Effector memory CD8-positive, alpha-beta T cell (primary cell): Measurements from ENCODE around the gene DNMBP.
A peak's percentile ranks its signal among the peaks of the same experiment; 100 is the strongest.

Experiments
- ATAC-seq: fragments of 150-1000 bp; cut with Tn5 transposase; replicated peaks from 2 replicates; pipeline ENCODE4 v1.10.0; 2021; ENCODE audit warnings: mild to moderate bottlenecking, moderate library complexity
- DNase-seq, 3 experiments: peaks; one replicate each; pipeline ENCODE4 v3.0.0; 2021
- H3K27ac Mint-ChIP-seq, 2 donors: one replicate each; pipeline ENCODE4 v1.8.0; 2022; ENCODE audit warnings: mild to moderate bottlenecking in 2 of 2, mixed read lengths in 2 of 2, moderate library complexity in 2 of 2
- H3K27me3 Mint-ChIP-seq, 2 donors: one replicate each; pipeline ENCODE4 v1.8.0; 2022; ENCODE audit warnings: mixed read lengths in 2 of 2
- H3K36me3 Mint-ChIP-seq: one replicate; pipeline ENCODE4 v1.8.0; 2022; ENCODE audit warnings: mild to moderate bottlenecking, moderate library complexity, mixed read lengths; ENCODE audit not compliant: insufficient read depth
- H3K4me1 Mint-ChIP-seq, 2 donors: one replicate each; pipeline ENCODE4 v1.8.0; 2022; ENCODE audit warnings: low read depth in 2 of 2, mixed read lengths in 2 of 2
- H3K4me3 Mint-ChIP-seq, 2 donors: one replicate each; pipeline ENCODE4 v1.8.0; 2022; ENCODE audit warnings: mild to moderate bottlenecking in 2 of 2, mixed read lengths in 2 of 2, moderate library complexity in 2 of 2
- H3K9me3 Mint-ChIP-seq, 2 donors: one replicate each; pipeline ENCODE4 v1.8.0; 2022; ENCODE audit warnings: mixed read lengths in 2 of 2

DNMBP gene

GRCh38 chr10:99858849-99859248, 150.9 kb downstream of the DNMBP start:
- Mint-ChIP-seq H3K4me3 (no peak overlapping the region), H3K27ac (no peak overlapping the region), H3K27me3 (peaks cover 4 to 29% of the 10 kb centered on the region in 2 donors), H3K4me1 (no peaks in the 10 kb centered on the region), H3K36me3 (peaks cover 4% of the 10 kb centered on the region), H3K9me3 (no peaks in the 10 kb centered on the region)
- no peak for ATAC-seq
- DNase-seq: no peak

GRCh38 chr10:99855479-99856071, 154.2 kb downstream of the DNMBP start:
- no peak overlapping the region for H3K27ac Mint-ChIP-seq
- no peak overlapping the region for H3K4me3 Mint-ChIP-seq
- no peak for DNase-seq
- H3K4me1 Mint-ChIP-seq: no peaks in the 10 kb centered on the region
- H3K36me3 Mint-ChIP-seq: peaks cover 4% of the 10 kb centered on the region
- no peak for ATAC-seq
- H3K9me3 Mint-ChIP-seq: no peaks in the 10 kb centered on the region
- peaks cover 0 to 16% of the 10 kb centered on the region in 2 donors for H3K27me3 Mint-ChIP-seq

- Mint-ChIP-seq H3K36me3 (peaks cover 4% of the 10 kb centered on the region), H3K27me3 (peaks cover 0 to 16% of the 10 kb centered on the region in 2 donors), H3K4me1 (no peaks in the 10 kb centered on the region), H3K4me3 (no peak overlapping the region), H3K27ac (no peak overlapping the region), H3K9me3 (no peaks in the 10 kb centered on the region)
- ATAC-seq: no peak
- DNase-seq: no peak
Observed at GRCh38 chr10:99854860-99855259, 154.9 kb downstream of the DNMBP start.

DNA sequence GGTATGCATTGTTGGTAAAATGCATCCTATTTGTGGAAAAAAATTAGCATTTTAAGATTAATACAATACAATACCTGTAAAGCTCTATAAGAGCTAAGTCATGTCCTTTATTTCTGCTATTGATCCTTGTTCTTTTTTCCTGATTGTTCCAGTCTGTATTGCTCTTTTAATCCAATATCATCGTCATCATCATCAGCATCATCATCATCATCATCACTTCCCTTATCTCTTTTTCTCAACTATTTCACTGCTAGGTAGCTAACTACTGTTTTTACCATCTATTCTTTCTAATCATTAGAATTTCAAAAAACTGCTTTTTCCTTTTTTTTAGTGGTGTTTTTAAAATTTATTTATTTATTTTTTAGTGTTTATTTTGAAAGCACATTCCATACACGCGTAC, 156.1 kb downstream of the DNMBP start:
- ATAC-seq: no peak
- Mint-ChIP-seq H3K4me3 (no peak overlapping the region), H3K4me1 (no peaks in the 10 kb centered on the region), H3K27ac (no peak overlapping the region), H3K36me3 (peaks cover 4% of the 10 kb centered on the region), H3K9me3 (no peaks in the 10 kb centered on the region), H3K27me3 (peaks cover 0 to 10% of the 10 kb centered on the region in 2 donors)
- no peak for DNase-seq

DNA sequence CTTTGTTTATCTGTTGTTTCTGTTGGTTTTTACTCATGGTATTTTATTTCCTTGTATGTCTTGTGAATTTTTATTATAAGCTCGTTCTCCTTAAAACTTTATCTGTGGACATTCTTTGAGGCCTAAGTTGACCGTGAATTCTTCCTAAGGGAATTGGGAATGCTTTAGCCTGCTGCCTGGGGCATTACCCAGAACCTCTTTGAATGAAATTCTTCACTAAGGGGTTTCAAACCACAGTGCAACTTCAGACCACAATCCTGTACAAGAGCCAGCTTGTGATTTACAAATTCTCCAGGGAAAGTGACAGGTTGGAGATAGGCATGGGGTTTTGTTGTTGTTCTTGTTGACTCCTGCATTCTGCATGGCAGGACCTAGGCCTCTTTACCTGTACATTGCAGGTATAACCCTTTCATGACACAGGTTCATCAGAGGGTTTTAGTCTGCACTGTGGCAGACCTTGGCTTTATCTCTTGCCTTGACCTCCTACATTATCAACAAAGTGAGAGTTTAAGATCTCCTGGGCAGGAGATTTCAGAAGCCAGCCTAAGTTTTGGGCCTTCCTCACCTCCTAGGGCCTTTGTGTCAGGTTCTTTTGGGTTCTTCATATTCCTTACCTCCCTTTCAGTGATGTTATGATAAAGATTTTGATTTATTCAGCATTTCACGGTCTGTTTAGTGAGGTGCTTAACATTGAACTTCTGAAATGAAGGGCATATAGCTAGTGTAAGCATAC, 157.1 kb downstream of the DNMBP start:
- H3K9me3 Mint-ChIP-seq: no peaks in the 10 kb centered on the region
- DNase-seq: no peak
- ATAC-seq: no peak
- no peak overlapping the region for H3K27ac Mint-ChIP-seq
- no peak overlapping the region for H3K4me3 Mint-ChIP-seq
- H3K36me3 Mint-ChIP-seq: peaks cover 4% of the 10 kb centered on the region
- H3K27me3 Mint-ChIP-seq: peaks cover 0 to 3% of the 10 kb centered on the region in 2 donors
- no peaks in the 10 kb centered on the region for H3K4me1 Mint-ChIP-seq

GRCh38 chr10:99851825-99852224, 157.9 kb downstream of the DNMBP start:
- ATAC-seq (no peak), DNase-seq (no peak)
- no peaks in the 10 kb centered on the region for H3K27me3 Mint-ChIP-seq
- H3K9me3 Mint-ChIP-seq: no peaks in the 10 kb centered on the region
- H3K4me3 Mint-ChIP-seq: no peak overlapping the region
- peaks cover 4% of the 10 kb centered on the region for H3K36me3 Mint-ChIP-seq
- H3K4me1 Mint-ChIP-seq: no peaks in the 10 kb centered on the region
- peak overlapping the region in 1 of 2 donors; percentile 2 for H3K27ac Mint-ChIP-seq

DNA sequence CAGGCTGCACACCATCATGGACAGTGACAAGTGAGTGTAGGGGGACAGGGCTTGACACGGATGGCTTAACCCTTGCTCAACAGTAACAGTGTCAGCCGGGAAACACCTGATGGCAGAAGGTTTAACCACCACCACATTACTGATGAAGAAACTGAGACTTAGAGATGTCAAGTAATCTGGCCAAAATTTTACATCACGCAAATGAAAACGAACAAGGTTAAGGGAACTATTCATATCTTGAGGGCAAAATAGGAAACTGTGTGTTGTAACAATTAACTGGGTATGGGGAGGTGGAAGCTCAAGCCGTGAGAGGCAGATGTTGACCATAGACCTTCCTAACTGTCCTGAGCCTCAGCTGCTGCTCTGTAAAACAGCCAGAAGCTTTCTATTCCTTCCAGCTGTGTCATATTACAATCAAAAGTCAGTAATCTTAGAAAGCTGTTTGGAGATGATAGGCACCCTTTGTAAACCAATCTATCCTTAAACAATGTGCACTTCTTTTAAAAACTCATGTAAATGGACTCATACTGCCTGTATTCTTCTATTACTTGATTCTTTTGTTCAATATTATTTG, 158.9 kb downstream of the DNMBP start:
- peaks cover 5 to 6% of the 10 kb centered on the region in 2 donors for H3K4me1 Mint-ChIP-seq
- ATAC-seq (no peak), DNase-seq (no peak)
- H3K27me3 Mint-ChIP-seq: no peaks in the 10 kb centered on the region
- peaks cover 4% of the 10 kb centered on the region for H3K36me3 Mint-ChIP-seq
- no peaks in the 10 kb centered on the region for H3K9me3 Mint-ChIP-seq
- no peak overlapping the region for H3K4me3 Mint-ChIP-seq
- no peak overlapping the region for H3K27ac Mint-ChIP-seq

DNA sequence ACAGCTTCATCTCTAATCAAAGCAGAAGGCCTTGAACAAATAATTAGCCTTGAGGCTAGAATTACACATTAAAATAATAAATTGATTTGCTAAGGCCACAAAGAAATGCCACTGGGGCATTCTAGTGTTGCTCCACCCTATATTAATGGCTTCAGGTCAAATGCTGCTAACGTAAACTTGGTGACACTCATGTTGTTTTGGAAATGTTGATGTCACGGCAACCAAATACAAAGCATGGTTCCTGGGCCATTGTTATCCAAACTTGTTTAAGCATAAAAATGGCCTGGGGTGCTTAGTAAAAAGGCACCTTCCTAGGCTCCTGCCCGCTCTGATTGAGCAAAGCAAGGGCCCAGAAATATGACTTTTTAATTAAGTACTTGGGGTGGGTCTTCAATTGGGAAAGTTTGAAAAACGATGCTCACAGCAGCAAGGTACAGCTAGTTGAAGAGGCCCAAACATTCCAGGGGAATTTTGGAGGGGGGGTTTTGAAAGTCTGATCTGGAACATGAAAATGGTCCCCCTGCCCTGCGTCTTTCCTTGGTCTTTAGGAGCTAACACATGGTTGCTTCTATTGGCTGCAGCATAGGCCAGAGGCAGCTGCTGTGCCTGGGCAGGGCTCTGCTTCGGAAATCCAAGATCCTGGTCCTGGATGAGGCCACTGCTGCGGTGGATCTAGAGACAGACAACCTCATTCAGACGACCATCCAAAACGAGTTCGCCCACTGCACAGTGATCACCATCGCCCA, 159.6 kb downstream of the DNMBP start:
- ATAC-seq (no peak), DNase-seq (no peak)
- no peaks in the 10 kb centered on the region for H3K9me3 Mint-ChIP-seq
- H3K27ac Mint-ChIP-seq: no peak overlapping the region
- H3K27me3 Mint-ChIP-seq: no peaks in the 10 kb centered on the region
- H3K36me3 Mint-ChIP-seq: peaks cover 4% of the 10 kb centered on the region
- no peak overlapping the region for H3K4me3 Mint-ChIP-seq
- peaks cover 5 to 9% of the 10 kb centered on the region in 2 donors for H3K4me1 Mint-ChIP-seq

DNA sequence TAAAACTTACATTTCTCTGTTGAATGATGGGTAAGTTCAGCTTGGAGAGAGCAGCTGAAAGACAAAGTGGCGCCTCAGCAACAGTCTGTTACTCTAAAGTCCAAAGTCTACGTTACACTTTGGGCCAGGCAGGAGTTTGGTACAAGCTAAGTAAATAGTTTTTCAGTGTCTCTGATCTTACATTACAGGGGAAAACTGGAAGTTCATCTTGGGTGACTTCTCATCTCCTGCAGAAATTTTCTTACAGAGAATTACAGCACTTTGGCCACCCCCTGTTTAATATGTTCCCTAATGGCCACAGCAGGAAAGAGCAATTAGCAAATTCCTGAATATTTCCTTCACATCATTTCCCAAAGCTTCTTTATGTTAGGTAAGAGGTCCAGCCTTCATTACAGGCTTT, 160.2 kb downstream of the DNMBP start:
- Mint-ChIP-seq H3K4me3 (no peak overlapping the region), H3K27ac (no peak overlapping the region), H3K36me3 (peaks cover 4% of the 10 kb centered on the region), H3K4me1 (peaks cover 5 to 9% of the 10 kb centered on the region in 2 donors), H3K9me3 (no peaks in the 10 kb centered on the region), H3K27me3 (no peaks in the 10 kb centered on the region)
- no peak for ATAC-seq
- no peak for DNase-seq

DNA sequence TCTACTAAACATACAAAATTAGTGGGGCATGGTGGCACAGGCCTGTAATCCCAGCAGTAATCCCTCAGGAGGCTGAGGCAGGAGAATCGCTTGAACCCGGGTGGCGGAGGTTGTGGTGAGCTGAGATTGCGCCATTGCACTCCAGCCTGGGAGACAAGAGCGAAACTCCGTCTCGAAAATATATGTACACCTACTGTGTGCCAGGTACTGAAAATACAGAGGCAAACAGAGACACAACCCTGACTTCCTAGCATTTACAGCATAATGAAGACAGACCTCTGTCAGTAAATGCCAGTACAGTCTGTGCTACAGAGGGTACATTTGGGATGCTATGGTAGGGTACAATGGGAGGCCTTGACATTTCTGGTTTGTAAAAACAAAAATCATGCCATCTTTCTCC, 160.7 kb downstream of the DNMBP start:
- no peak overlapping the region for H3K27ac Mint-ChIP-seq
- peaks cover under 1% of the 10 kb centered on the region for H3K36me3 Mint-ChIP-seq
- DNase-seq (no peak), ATAC-seq (no peak)
- H3K4me1 Mint-ChIP-seq: peaks cover 5 to 9% of the 10 kb centered on the region in 2 donors
- H3K4me3 Mint-ChIP-seq: no peak overlapping the region
- no peaks in the 10 kb centered on the region for H3K27me3 Mint-ChIP-seq
- H3K9me3 Mint-ChIP-seq: no peaks in the 10 kb centered on the region

DNA sequence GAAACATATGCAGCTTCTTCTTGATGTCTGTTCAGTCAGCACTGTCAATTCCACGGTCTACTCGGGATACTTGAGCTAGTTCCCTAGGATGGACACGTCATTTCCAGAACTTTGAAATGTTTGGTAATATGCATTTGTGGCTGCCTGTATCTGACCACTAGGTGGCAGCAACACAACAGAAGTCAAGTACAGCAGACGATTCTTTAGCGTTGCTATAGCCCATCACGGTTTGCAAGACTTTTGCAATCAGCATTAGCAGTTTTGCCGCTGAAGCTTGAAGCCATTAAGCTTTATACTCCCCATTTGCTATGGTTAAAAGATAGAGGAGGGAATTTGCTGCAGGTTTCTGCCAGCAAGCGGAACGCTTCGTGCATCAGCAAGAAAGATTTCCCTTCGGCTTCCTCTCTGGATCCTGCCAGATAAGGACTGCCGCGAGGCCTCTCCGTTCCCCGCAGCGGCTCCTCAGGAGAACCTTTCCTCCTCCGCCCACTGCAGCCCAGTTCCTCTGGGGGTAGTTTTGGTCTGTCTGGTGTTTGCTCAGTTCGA, 163.8 kb downstream of the DNMBP start:
- Mint-ChIP-seq H3K9me3 (no peaks in the 10 kb centered on the region), H3K36me3 (no peaks in the 10 kb centered on the region), H3K27me3 (no peaks in the 10 kb centered on the region), H3K4me1 (peaks cover 5 to 9% of the 10 kb centered on the region in 2 donors), H3K4me3 (peak overlapping the region; percentile 21 to 45), H3K27ac (no peak overlapping the region)
- ATAC-seq (peak; percentile 92), DNase-seq (peak; percentile 61 to 68 (median 67))

DNA sequence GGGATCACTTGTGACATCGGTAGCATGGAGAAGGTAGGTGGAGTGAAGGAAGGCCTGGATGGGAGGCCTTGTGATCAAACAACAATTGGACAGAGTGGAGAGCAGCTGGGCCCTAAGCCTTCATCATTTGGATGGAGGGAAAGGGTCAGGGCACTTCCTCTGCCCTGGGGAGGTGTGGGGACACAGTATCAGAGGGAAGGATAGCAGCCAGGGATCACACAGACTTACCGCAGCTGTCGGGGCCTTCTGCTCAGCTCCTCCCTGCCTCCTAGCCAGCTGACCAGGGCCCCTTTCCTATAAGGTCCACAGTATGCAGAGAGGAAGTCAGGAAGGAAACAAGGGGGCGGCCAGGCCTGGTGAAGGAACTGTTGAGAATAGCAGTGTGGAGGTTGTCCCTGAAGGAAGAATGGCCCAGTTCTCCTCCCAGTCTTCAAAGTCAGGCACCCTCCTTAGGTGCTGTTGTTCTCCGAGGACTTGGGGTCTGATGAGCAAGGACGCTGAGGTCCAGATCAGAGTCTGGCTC, 165.3 kb downstream of the DNMBP start:
- DNase-seq (no peak), ATAC-seq (no peak)
- H3K4me3 Mint-ChIP-seq: no peak overlapping the region
- H3K36me3 Mint-ChIP-seq: no peaks in the 10 kb centered on the region
- H3K27ac Mint-ChIP-seq: no peak overlapping the region
- H3K27me3 Mint-ChIP-seq: no peaks in the 10 kb centered on the region
- H3K9me3 Mint-ChIP-seq: no peaks in the 10 kb centered on the region
- peaks cover 5 to 9% of the 10 kb centered on the region in 2 donors for H3K4me1 Mint-ChIP-seq

DNA sequence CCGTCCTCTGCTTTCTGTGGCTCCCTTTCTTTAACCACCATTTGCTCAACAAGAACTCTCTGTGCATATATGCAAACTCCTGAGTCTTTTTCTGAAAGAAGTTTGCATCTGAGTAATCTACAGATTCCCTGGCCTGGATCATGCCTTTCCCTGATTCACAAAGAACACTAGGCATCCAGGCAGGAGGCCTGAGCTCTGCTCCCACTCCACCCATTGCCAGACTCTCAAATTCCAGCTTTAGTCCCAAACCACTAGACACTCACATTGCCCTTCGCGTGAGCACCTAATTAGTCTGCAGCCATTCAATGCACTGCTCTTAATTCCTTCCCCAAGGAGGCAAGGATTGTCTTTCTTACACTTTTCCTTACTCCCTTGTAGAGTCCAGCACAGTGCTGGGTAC, 166.4 kb downstream of the DNMBP start:
- Mint-ChIP-seq H3K27ac (no peak overlapping the region), H3K4me1 (peaks cover 5 to 9% of the 10 kb centered on the region in 2 donors), H3K9me3 (no peaks in the 10 kb centered on the region), H3K4me3 (no peak overlapping the region), H3K27me3 (no peaks in the 10 kb centered on the region), H3K36me3 (no peaks in the 10 kb centered on the region)
- ATAC-seq (no peak), DNase-seq (no peak)
